Breast epithelium (tissue), 3 donors: ENCODE data around the gene PTPRK.

ENCODE experiments used
- POLR2A ChIP-seq: fragments of 450-650 bp; IDR thresholded peaks from one replicate; pipeline ENCODE4 v1.6.1; 2016; ENCODE audit warnings: antibody characterized with exemption, mild to moderate bottlenecking, moderate library complexity
- POLR2AphosphoS5 ChIP-seq, 3 donors: sonication (generic); formaldehyde crosslinking; IDR thresholded peaks; one replicate each; pipeline ENCODE4 v1.6.1; 2017; ENCODE audit warnings: antibody characterized with exemption in 3 of 3

GRCh38 chr6:128099571-128100197, 420.7 kb downstream of the PTPRK start:
- TF ChIP-seq POLR2A (no peak), POLR2AphosphoS5 (IDR thresholded peaks at IDR 0.05) (no peak)
